DMS79 (cell line): ENCODE data around the gene LOXHD1.

Experiments used
- DNase-seq: peaks from one replicate; lab custom pipeline; 2025; lab: John Stamatoyannopoulos, UW

Gene LOXHD1

GRCh38 chr18:46672062-46672970, 15.3 kb upstream of the LOXHD1 start:
- DNase-seq, result no peak

GRCh38 chr18:46668694-46669093, 11.7 kb upstream of the LOXHD1 start:
- no peak for DNase-seq

GRCh38 chr18:46668135-46668534, 11.1 kb upstream of the LOXHD1 start:
- no peak for DNase-seq

GRCh38 chr18:46663539-46663938, 6.5 kb upstream of the LOXHD1 start:
- no peak for DNase-seq

- DNase-seq, result no peak
Measured at GRCh38 chr18:46660957-46661749, 4.1 kb upstream of the LOXHD1 start.

- DNase-seq, result no peak
Measured at GRCh38 chr18:46659484-46659883, 2.5 kb upstream of the LOXHD1 start.

DNA sequence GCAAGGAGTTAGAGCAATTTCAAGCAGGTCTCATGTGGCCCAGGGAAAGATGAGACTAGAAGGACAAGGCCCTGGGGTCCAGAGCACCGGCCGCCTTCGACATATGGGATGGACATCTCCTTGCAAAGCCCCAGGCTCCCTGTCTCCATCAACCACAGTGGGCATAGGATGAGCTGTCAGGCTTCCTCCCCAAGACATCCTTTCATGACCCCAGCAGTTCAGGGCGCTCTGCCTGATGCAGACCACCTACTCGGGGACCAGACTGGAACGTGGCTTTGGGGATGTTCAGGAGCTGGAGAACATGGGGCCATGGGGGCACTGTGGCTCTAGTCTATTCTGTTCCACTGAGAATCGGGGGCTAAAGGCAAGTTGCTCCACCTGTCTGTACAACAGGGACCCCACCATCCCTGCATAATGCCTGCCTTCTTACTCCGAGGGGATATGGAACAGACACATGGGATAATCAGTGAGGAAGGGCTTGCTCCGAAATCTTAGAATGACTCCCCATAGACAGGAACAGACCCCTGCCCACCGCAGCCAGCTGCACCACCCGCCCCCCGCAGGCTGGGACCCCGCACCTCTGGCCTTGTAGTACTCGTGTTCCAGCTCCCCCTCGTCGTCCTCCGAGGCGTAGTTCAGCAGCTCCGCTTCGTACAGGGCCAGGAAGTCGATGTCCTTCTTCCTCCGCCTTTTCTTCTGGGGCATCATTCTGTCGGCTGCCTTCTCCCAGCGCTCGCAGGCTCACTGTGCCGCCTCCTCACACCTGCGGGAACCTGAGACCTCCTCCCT, 500 bp downstream of the LOXHD1 start:
- DNase-seq, result peak; percentile 77

GRCh38 chr18:46652372-46652771, 4.6 kb downstream of the LOXHD1 start:
- no peak for DNase-seq

- peak; percentile 31 for DNase-seq
Measured at GRCh38 chr18:46650681-46651080, 6.3 kb downstream of the LOXHD1 start.

- no peak for DNase-seq
Measured at GRCh38 chr18:46649071-46649862, 7.8 kb downstream of the LOXHD1 start.

DNA sequence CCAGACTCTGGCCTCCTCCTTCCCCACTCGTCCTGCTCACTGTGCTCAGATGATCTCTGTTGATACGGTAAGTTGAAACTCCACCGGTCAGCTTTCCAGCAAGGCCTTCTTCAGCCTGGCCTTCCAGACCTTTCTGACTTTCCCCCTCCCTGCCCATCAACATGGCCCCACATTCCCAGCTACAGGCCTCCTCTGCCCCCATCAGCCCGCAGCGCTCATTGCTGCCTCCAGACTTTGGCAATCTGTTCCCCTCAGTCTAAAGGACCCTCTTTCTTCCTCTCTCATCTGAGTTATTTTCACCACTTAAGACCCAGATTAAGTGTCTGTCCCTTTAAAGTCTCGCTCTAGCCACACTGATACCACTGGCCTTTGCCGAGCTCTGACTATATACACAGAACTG, 10.6 kb downstream of the LOXHD1 start:
- no peak for DNase-seq

- no peak for DNase-seq
Measured at GRCh38 chr18:46642561-46642960, 14.5 kb downstream of the LOXHD1 start.

DNA sequence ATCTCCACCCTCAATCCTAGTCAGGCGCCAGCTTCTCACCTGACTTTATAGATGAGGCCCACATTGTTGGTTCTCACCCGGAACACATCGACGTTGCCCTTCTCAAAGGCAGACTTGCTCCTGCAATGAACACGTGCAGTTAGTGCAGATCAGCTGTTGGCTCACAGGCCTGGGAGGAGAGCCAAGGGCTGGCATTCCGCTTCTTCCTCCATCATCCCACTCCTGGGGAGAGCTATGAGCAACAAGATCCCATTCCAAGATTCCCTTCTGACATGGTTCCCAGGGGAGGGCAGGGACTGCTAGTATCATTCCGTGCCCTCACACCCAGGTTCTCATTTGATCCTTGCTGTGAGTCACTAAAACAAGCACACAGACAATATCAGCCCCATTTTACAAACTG, 15.1 kb downstream of the LOXHD1 start:
- no peak for DNase-seq

- DNase-seq, result no peak
Measured at GRCh38 chr18:46639386-46639785, 17.6 kb downstream of the LOXHD1 start.

GRCh38 chr18:46636040-46636630, 20.9 kb downstream of the LOXHD1 start:
- DNase-seq, result no peak

- DNase-seq, result no peak
Measured at GRCh38 chr18:46632401-46633071, 24.5 kb downstream of the LOXHD1 start.

GRCh38 chr18:46630991-46631390, 26.0 kb downstream of the LOXHD1 start:
- DNase-seq, result no peak

- DNase-seq, result no peak
Measured at GRCh38 chr18:46630160-46630559, 26.9 kb downstream of the LOXHD1 start.

GRCh38 chr18:46629361-46629760, 27.7 kb downstream of the LOXHD1 start:
- no peak for DNase-seq

DNA sequence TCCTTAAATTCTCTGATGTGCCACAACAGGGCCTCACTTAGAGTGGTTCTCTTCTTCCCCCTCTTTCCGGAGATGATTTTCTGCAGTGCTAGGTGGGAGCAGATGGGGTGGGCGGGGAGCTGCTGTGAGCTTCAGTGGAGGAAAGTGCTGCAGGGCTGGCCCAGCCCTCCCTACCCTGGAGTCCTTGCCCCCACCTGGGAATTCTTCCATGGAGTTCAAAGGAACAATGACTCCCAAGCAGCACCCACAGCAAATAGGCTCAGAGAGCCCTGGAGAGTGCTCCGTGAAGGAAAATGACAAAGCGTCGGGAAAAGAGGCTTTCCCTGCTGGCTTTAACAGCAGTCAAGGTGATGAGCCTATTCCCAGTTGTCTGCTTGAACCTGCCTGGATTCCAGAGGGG, 28.8 kb downstream of the LOXHD1 start:
- no peak for DNase-seq

DNA sequence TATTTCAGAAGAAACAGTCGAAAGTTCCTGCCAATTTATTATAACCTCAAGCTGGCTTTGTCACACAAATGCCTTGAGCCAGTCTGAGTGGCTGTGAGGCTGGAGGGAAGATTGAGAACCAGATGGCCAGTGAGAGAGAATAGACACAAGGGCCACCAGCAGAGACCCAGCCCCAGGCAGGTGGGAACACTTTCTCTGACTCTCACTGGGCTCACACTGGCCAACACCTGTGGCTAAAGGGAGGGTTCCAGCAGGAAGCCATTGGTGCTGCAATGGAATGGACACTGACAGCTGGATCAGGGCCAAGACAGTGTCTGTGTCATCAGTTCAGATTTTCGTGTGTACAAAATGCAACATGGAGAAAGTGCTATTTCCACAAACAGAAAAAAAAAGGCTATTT, 29.9 kb downstream of the LOXHD1 start:
- DNase-seq, result no peak
